GM12878 (cell line): Measurements from ENCODE around the gene KCTD17.

Source experiments
- BCLAF1 ChIP-seq: fragments of 450-650 bp; IDR thresholded peaks from 2 replicates; pipeline ENCODE4 v1.6.1; 2017; ENCODE audit warnings: antibody characterized with exemption, mild to moderate bottlenecking, moderate library complexity
- CHD2 ChIP-seq: IDR thresholded peaks from 2 replicates; pipeline ENCODE4 v1.6.1; 2011; ENCODE audit warnings: low read depth, low read length, improper control_type of control experiment, borderline replicate concordance
- POLR2A ChIP-seq: IDR thresholded peaks from 2 replicates; pipeline ENCODE4 v1.6.1; 2011; ENCODE audit warnings: low read depth, mild to moderate bottlenecking, low read length
- ZBED1 ChIP-seq: IDR thresholded peaks from 2 replicates; pipeline ENCODE4 v1.6.1; 2016; ENCODE audit warnings: borderline replicate concordance
- TF ChIP-seq, protein P1 (sequence below), 3 experiments: IDR thresholded peaks in 2 of 3; conservative IDR thresholded peaks in 1 of 3; 2 replicates each; pipeline ENCODE4 v1.5.1; 2011; ENCODE audit warnings: low read depth in 3 of 3, low read length in 3 of 3, mild to moderate bottlenecking in 3 of 3, control low read depth in 2 of 3, moderate library complexity in 2 of 3, inconsistent platforms in 1 of 3, mixed read lengths in 1 of 3; ENCODE audit not compliant: control insufficient read depth in 2 of 3, insufficient read depth in 1 of 3; ENCODE audit errors: extremely low read depth in 1 of 3
- TF ChIP-seq, protein P2 (sequence below): IDR thresholded peaks from 2 replicates; pipeline ENCODE4 v1.6.1; 2012; ENCODE audit warnings: low read length, inconsistent platforms

GRCh38 chr22:37064553-37064952, 13.0 kb downstream of the KCTD17 start:
- TF ChIP-seq, protein P1, sequence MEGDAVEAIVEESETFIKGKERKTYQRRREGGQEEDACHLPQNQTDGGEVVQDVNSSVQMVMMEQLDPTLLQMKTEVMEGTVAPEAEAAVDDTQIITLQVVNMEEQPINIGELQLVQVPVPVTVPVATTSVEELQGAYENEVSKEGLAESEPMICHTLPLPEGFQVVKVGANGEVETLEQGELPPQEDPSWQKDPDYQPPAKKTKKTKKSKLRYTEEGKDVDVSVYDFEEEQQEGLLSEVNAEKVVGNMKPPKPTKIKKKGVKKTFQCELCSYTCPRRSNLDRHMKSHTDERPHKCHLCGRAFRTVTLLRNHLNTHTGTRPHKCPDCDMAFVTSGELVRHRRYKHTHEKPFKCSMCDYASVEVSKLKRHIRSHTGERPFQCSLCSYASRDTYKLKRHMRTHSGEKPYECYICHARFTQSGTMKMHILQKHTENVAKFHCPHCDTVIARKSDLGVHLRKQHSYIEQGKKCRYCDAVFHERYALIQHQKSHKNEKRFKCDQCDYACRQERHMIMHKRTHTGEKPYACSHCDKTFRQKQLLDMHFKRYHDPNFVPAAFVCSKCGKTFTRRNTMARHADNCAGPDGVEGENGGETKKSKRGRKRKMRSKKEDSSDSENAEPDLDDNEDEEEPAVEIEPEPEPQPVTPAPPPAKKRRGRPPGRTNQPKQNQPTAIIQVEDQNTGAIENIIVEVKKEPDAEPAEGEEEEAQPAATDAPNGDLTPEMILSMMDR (IDR thresholded peaks at IDR 0.05 in 2 of 3, conservative IDR thresholded peaks at IDR 0.05 in 1 of 3; ENCODE audit: control insufficient read depth in 2 of 3, extremely low read depth in 1 of 3, insufficient read depth in 1 of 3, low read depth in 3 of 3, low read length in 3 of 3): no peak
- no peak for TF ChIP-seq BCLAF1
- TF ChIP-seq, protein P2, sequence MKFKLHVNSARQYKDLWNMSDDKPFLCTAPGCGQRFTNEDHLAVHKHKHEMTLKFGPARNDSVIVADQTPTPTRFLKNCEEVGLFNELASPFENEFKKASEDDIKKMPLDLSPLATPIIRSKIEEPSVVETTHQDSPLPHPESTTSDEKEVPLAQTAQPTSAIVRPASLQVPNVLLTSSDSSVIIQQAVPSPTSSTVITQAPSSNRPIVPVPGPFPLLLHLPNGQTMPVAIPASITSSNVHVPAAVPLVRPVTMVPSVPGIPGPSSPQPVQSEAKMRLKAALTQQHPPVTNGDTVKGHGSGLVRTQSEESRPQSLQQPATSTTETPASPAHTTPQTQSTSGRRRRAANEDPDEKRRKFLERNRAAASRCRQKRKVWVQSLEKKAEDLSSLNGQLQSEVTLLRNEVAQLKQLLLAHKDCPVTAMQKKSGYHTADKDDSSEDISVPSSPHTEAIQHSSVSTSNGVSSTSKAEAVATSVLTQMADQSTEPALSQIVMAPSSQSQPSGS: no peak
- no peak for TF ChIP-seq POLR2A
- TF ChIP-seq ZBED1: no peak
- TF ChIP-seq CHD2: no peak
